ENCODE measurements around the gene EHBP1. TPM values are rescaled to one million over a fixed set of nuclear protein-coding genes. Genes with fewer than 3 reads are reported as not detected.
A peak's percentile ranks its signal among the peaks of the same experiment; 100 is the strongest.

EHBP1 gene
- total RNA-seq, 6 experiments from 2014 or later = 40.4 to 66.6 (median 46.3) TPM

- H3K27ac ChIP-seq = no peak overlapping the region
- no peak overlapping the region for H3K4me3 ChIP-seq
- TF ChIP-seq CTCF (IDR thresholded peaks at IDR 0.05) (no peak), POLR2A (IDR thresholded peaks at IDR 0.05) (no peak)
- peaks cover 0 to 28% (median 6%) of the 10 kb centered on the region in 4 donors for H3K36me3 ChIP-seq
- intact Hi-C loops (cut with DNase I) = no loop called here
- 93% methylated on average over 1 of the region's 1 CpG for WGBS (ENCODE audit: insufficient coverage, low coverage, low lambda C conversion rate, missing lambda C conversion rate)
- H3K9me3 ChIP-seq = no peaks in the 10 kb centered on the region
- DNase-seq (no peak), ATAC-seq (peak in 1 of 4 donors; percentile 73)
- H3K27me3 ChIP-seq = no peaks in the 10 kb centered on the region
- no peaks in the 10 kb centered on the region for H3K4me1 ChIP-seq
Observed at GRCh38 chr2:62871506-62871905, 166.0 kb downstream of the EHBP1 start.

- Histone ChIP-seq H3K27ac (no peak overlapping the region), H3K9me3 (no peaks in the 10 kb centered on the region), H3K4me1 (no peaks in the 10 kb centered on the region), H3K4me3 (no peak overlapping the region), H3K27me3 (no peaks in the 10 kb centered on the region), H3K36me3 (peaks cover 0 to 31% (median 15%) of the 10 kb centered on the region in 4 donors)
- TF ChIP-seq POLR2A (IDR thresholded peaks at IDR 0.05) (no peak), CTCF (IDR thresholded peaks at IDR 0.05) (no peak)
- no peak for DNase-seq
- ATAC-seq = no peak
- intact Hi-C loops (cut with DNase I) = no loop called here
- WGBS (ENCODE audit: insufficient coverage, low coverage, low lambda C conversion rate, missing lambda C conversion rate) = 100% methylated on average over 3 of the region's 3 CpGs
Observed at GRCh38 chr2:62873603-62874002, 168.1 kb downstream of the EHBP1 start.

GRCh38 chr2:62874881-62875383 is 169.4 kb downstream of the EHBP1 start:
- no peak overlapping the region for H3K4me3 ChIP-seq
- H3K27ac ChIP-seq = no peak overlapping the region
- no peak for DNase-seq
- peak in 1 of 4 donors; percentile 38 for ATAC-seq
- no peak for TF ChIP-seq POLR2A (IDR thresholded peaks at IDR 0.05)
- TF ChIP-seq CTCF (IDR thresholded peaks at IDR 0.05) = no peak
- peaks cover 0 to 32% (median 15%) of the 10 kb centered on the region in 4 donors for H3K36me3 ChIP-seq
- intact Hi-C loops (cut with DNase I) = no loop called here
- no peaks in the 10 kb centered on the region for H3K9me3 ChIP-seq
- no peaks in the 10 kb centered on the region for H3K4me1 ChIP-seq
- 87% methylated on average over 3 of the region's 6 CpGs for WGBS (ENCODE audit: insufficient coverage, low coverage, low lambda C conversion rate, missing lambda C conversion rate)
- H3K27me3 ChIP-seq = no peaks in the 10 kb centered on the region

- H3K4me3 ChIP-seq = no peak overlapping the region
- H3K27ac ChIP-seq = no peak overlapping the region
- H3K36me3 ChIP-seq = peaks cover 0 to 22% (median 7%) of the 10 kb centered on the region in 4 donors
- H3K27me3 ChIP-seq = no peaks in the 10 kb centered on the region
- TF ChIP-seq CTCF (IDR thresholded peaks at IDR 0.05) = no peak
- no peak for TF ChIP-seq POLR2A (IDR thresholded peaks at IDR 0.05)
- ATAC-seq (no peak), DNase-seq (no peak)
- intact Hi-C loops (cut with DNase I) = no loop called here
- no peaks in the 10 kb centered on the region for H3K4me1 ChIP-seq
- WGBS (ENCODE audit: insufficient coverage, low coverage, low lambda C conversion rate, missing lambda C conversion rate) = 92% methylated on average over 4 of the region's 4 CpGs
- no peaks in the 10 kb centered on the region for H3K9me3 ChIP-seq
Observed at GRCh38 chr2:62881162-62881795, 175.8 kb downstream of the EHBP1 start.
